Endothelial cell of umbilical vein (primary cell): ENCODE measurements around the gene EDN2. TPM values are rescaled to one million over a fixed set of nuclear protein-coding genes. Genes with fewer than 3 reads are reported as not detected.

Experiments
- BruUV-seq: library from RNA; stranded (reverse); fragments of 400-500 nt; replicated peaks from 2 replicates; lab custom pipeline; 2021; lab: Mats Ljungman, UMichigan
- CTCF ChIA-PET: fragments of 300-600, 350-600 bp; sonication (Branson Sonifier 250); formaldehyde crosslinking; loops from one replicate; lab custom pipeline; 2021; ENCODE audit warnings: antibody characterized with exemption, inconsistent platforms; lab: Charles Lee
- POLR2A ChIA-PET: fragments of 300-600, 350-600 bp; sonication (Branson Sonifier 250); formaldehyde crosslinking; loops from one replicate; lab custom pipeline; 2021; ENCODE audit warnings: antibody characterized with exemption, inconsistent platforms; lab: Charles Lee
- DNase-seq: peaks from one replicate; pipeline ENCODE4 v3.0.0-alpha.2; 2011; ENCODE audit warnings: low read depth, low spot score
- FAIRE-seq: peaks from 2 replicates; lab custom pipeline; 2011; peaks lifted over from hg19 to GRCh38; lab: Jason Lieb, UNC
- H2AFZ ChIP-seq: 2 replicates; pipeline ENCODE4 v1.6.0; 2012; ENCODE audit warnings: low read depth, low read length, control low read depth, inconsistent platforms
- H3K27ac ChIP-seq: 2 replicates; pipeline ENCODE4 v1.5.1; 2011; ENCODE audit warnings: low read depth, mild to moderate bottlenecking, control low read depth, low read length, moderate library complexity; ENCODE audit not compliant: insufficient read depth
- H3K27me3 ChIP-seq, 2 experiments: 2 replicates each; pipeline versions ENCODE4 v1.6.0 to v1.6.1; 2011; ENCODE audit warnings: low read length in 2 of 2, mixed read lengths in 1 of 2; ENCODE audit not compliant: control insufficient read depth in 2 of 2, insufficient read depth in 2 of 2
- H3K36me3 ChIP-seq, 2 experiments: 2 replicates in 1 of 2; 3 replicates in 1 of 2; pipeline ENCODE4 v1.5.1; 2011; ENCODE audit warnings: low read length in 2 of 2, mild to moderate bottlenecking in 1 of 2, moderate library complexity in 1 of 2; ENCODE audit not compliant: control insufficient read depth in 2 of 2, insufficient read depth in 2 of 2; ENCODE audit errors: extremely low read depth in 1 of 2
- H3K4me1 ChIP-seq: 3 replicates; pipeline ENCODE4 v1.5.1; 2011; ENCODE audit warnings: mild to moderate bottlenecking, low read length; ENCODE audit not compliant: control insufficient read depth, insufficient read depth; ENCODE audit errors: extremely low read depth
- H3K4me2 ChIP-seq: 2 replicates; pipeline ENCODE4 v1.6.1; 2011; ENCODE audit warnings: low read length, control low read depth, mixed read lengths; ENCODE audit not compliant: insufficient read depth
- H3K4me3 ChIP-seq, 3 experiments: fragments of 200-600 bp in 1 of 3; sonication (generic), shearing (Covaris generic) in 1 of 3; replicated peaks in 1 of 3; 2 replicates each; pipeline ENCODE4 v1.5.1; 2011 to 2016; ENCODE audit warnings: control low read depth in 3 of 3, low read length in 3 of 3, mild to moderate bottlenecking in 2 of 3, inconsistent platforms in 1 of 3, low read depth in 1 of 3, moderate library complexity in 1 of 3; ENCODE audit not compliant: insufficient read depth in 1 of 3
- H3K79me2 ChIP-seq: 2 replicates; pipeline ENCODE4 v1.6.0; 2012; ENCODE audit warnings: low read length, inconsistent platforms; ENCODE audit not compliant: control insufficient read depth, insufficient read depth
- H3K9ac ChIP-seq: replicated peaks from 2 replicates; pipeline ENCODE3; 2011; ENCODE audit warnings: low read length, control low read depth; ENCODE audit not compliant: insufficient read depth; ENCODE audit errors: extremely low read depth
- H3K9me1 ChIP-seq: replicated peaks from 3 replicates; pipeline ENCODE4 v1.6.0; 2011; ENCODE audit warnings: mild to moderate bottlenecking, low read length; ENCODE audit not compliant: control insufficient read depth, insufficient read depth; ENCODE audit errors: extremely low read depth
- H3K9me3 ChIP-seq: replicated peaks from 2 replicates; pipeline ENCODE4 v1.5.1; 2012; ENCODE audit warnings: low read length, inconsistent platforms; ENCODE audit not compliant: control insufficient read depth, insufficient read depth
- H4K20me1 ChIP-seq: replicated peaks from 2 replicates; pipeline ENCODE3; 2011; ENCODE audit warnings: mild to moderate bottlenecking, low read length; ENCODE audit not compliant: control insufficient read depth, insufficient read depth; ENCODE audit errors: extremely low read depth
- CTCF ChIP-seq, 2 donors: IDR thresholded peaks; 1 replicate in 1 of 2; 2 replicates in 1 of 2; pipeline ENCODE4 v1.5.1; 2011; ENCODE audit warnings: low read length in 2 of 2, mild to moderate bottlenecking in 2 of 2, moderate library complexity in 2 of 2, control low read depth in 1 of 2, inconsistent platforms in 1 of 2, low read depth in 1 of 2; ENCODE audit not compliant: insufficient read depth in 1 of 2; ENCODE audit errors: extremely low read depth in 1 of 2
- EZH2 ChIP-seq: IDR thresholded peaks from 2 replicates; pipeline ENCODE4 v1.6.1; 2012; ENCODE audit warnings: borderline replicate concordance, low read depth, mild to moderate bottlenecking, moderate library complexity, low read length, inconsistent platforms; ENCODE audit not compliant: severe bottlenecking
- FOS ChIP-seq: IDR thresholded peaks from 2 replicates; pipeline ENCODE4 v1.6.1; 2011; ENCODE audit warnings: mild to moderate bottlenecking, low read length, moderate library complexity, borderline replicate concordance; ENCODE audit not compliant: insufficient read depth
- GATA2 ChIP-seq: IDR thresholded peaks from 2 replicates; pipeline ENCODE4 v1.7.0; 2011; ENCODE audit warnings: low read depth, mild to moderate bottlenecking, moderate library complexity, mixed read lengths, low read length; ENCODE audit not compliant: insufficient read length, insufficient read depth
- JUN ChIP-seq: IDR thresholded peaks from 2 replicates; pipeline ENCODE4 v1.6.1; 2011; ENCODE audit warnings: borderline replicate concordance, low read depth; ENCODE audit not compliant: insufficient read length, insufficient read depth
- MAX ChIP-seq: IDR thresholded peaks from 2 replicates; pipeline ENCODE4 v1.6.1; 2011; ENCODE audit not compliant: insufficient read depth, insufficient read length
- MYC ChIP-seq: IDR thresholded peaks from one replicate; pipeline ENCODE4 v1.6.1; 2011; ENCODE audit warnings: mild to moderate bottlenecking, low read depth, low read length
- POLR2A ChIP-seq: IDR thresholded peaks from 2 replicates; pipeline ENCODE4 v1.6.1; 2012; ENCODE audit warnings: low read depth, mild to moderate bottlenecking, control low read depth, low read length
- POLR2AphosphoS5 ChIP-seq: IDR thresholded peaks from 2 replicates; pipeline ENCODE4 v1.6.1; 2012; ENCODE audit warnings: low read depth, mild to moderate bottlenecking, control low read depth, low read length, moderate library complexity; ENCODE audit not compliant: insufficient read depth
- dilution Hi-C: fragments of 300-500 bp; cut with MboI; formaldehyde crosslinking; loops from one replicate; pipeline ENCODE4 v1.15.0; 2019; ENCODE audit warnings: low sequenced_read_pairs; ENCODE audit not compliant: extremely low pct_ligation_motif_present
- intact Hi-C: fragments of 100-400 bp; cut with micrococcal nuclease; formaldehyde crosslinking; loops from one replicate; pipeline ENCODE4 v1.10.0; 2022
- polyA plus RNA-seq, 4 experiments: library from polyadenylated mRNA; depleted of rRNA in 3 of 4; stranded (reverse) in 3 of 4; unstranded in 1 of 4; fragments of >200 nt; gene quantifications; 2 replicates each; pipeline versions ENCODE4 v1.2.1 to v1.2.3, GENCODE V29; 2011 to 2012; ENCODE audit warnings: missing spikeins in 1 of 4
- total RNA-seq: library from RNA; stranded (reverse); gene quantifications from 2 replicates; pipeline ENCODE4 v1.2.3, GENCODE V29; 2021

EDN2 gene
- total and polyA plus RNA-seq, 2 donors (not counting 3 experiments of a cell fraction or from before 2014, with no cell fraction given): not detected

DNA sequence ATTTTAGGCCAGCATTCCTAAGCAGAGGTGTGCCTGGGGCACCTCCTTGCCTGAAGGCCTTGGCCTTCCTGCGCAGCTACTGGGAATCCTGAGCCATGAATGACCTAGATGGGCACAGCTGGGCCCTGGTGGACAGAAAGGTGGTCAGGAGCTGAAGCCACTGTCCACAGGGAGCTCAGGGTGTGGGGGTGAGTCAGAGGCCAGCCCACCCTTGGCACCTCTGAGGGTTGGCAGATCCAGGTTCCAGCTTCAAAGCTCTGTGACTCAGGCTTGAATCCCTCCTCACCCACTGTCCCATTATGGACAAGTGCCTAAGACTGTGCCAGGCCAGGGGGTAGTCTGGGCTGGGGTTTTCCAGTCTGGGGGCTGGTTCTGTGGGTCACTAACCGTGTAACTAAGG is 6.4 kb upstream of the EDN2 start:
- DNase-seq (no peak), FAIRE-seq (no peak)
- H3K9ac ChIP-seq: no peak overlapping the region
- H3K27ac ChIP-seq: no peak overlapping the region
- H3K27me3 ChIP-seq: peaks cover 0 to 4% of the 10 kb centered on the region in 2 experiments
- H3K4me3 ChIP-seq: no peak overlapping the region
- H3K9me1 ChIP-seq: no peaks in the 10 kb centered on the region
- ChIA-PET POLR2A (no interaction called here), CTCF (interaction anchor here (0.9 to 4.2 kb wide), 4 partner anchors 9 to 57 kb away, joined by 3 to 33 read pairs (median 10); no protein-coding TSS in a partner anchor)
- dilution Hi-C loops (no loop called here), intact Hi-C loops (no loop called here)
- BruUV-seq: no TSS peak
- no peaks in the 10 kb centered on the region for H3K36me3 ChIP-seq
- H4K20me1 ChIP-seq: no peaks in the 10 kb centered on the region
- TF ChIP-seq POLR2AphosphoS5: no peak
- no peak for TF ChIP-seq GATA2
- TF ChIP-seq EZH2: no peak
- TF ChIP-seq MAX: no peak
- no peak for TF ChIP-seq JUN
- TF ChIP-seq POLR2A: no peak
- no peak for TF ChIP-seq MYC
- TF ChIP-seq CTCF (IDR thresholded peaks at IDR 0.05; ENCODE audit: extremely low read depth in 1 of 2, insufficient read depth in 1 of 2, low read depth in 1 of 2, low read length in 2 of 2): no peak
- no peak for TF ChIP-seq FOS
- no peaks in the 10 kb centered on the region for H3K9me3 ChIP-seq
- H3K4me1 ChIP-seq: peaks cover 16% of the 10 kb centered on the region
- no peak overlapping the region for H2AFZ ChIP-seq
- no peaks in the 10 kb centered on the region for H3K79me2 ChIP-seq
- H3K4me2 ChIP-seq: no peak overlapping the region
